Stimulated activated naive CD8-positive, alpha-beta T cell treated with anti-CD3 and anti-CD28 coated beads, Interleukin-15, Interleukin-2, amounts not matched to agents 100 ng/mL and 50 ng/mL, for 24 hours (primary cell): Measurements from ENCODE around the gene PGLYRP4.
"Not testable (repeated sequence)": the region's sequence is repeated elsewhere in the genome, so short reads cannot be mapped to it uniquely, and the experiment has no call there.

Experiments used
- H3K27ac Mint-ChIP-seq: one replicate; pipeline ENCODE4 v1.8.0; 2021; ENCODE audit warnings: mild to moderate bottlenecking, mixed read lengths
- H3K27me3 Mint-ChIP-seq: one replicate; pipeline ENCODE4 v1.8.0; 2021; ENCODE audit warnings: mixed read lengths
- H3K36me3 Mint-ChIP-seq: one replicate; pipeline ENCODE4 v1.8.0; 2021; ENCODE audit warnings: low read depth, mixed read lengths
- H3K4me1 Mint-ChIP-seq: one replicate; pipeline ENCODE4 v1.8.0; 2021; ENCODE audit warnings: low read depth, mixed read lengths
- H3K4me3 Mint-ChIP-seq: one replicate; pipeline ENCODE4 v1.8.0; 2021; ENCODE audit warnings: mild to moderate bottlenecking, mixed read lengths
- H3K9me3 Mint-ChIP-seq: one replicate; pipeline ENCODE4 v1.8.0; 2021; ENCODE audit warnings: mixed read lengths

The PGLYRP4 gene

GRCh38 chr1:153342178-153342577 is 6.5 kb downstream of the PGLYRP4 start:
- Mint-ChIP-seq H3K27me3 (peaks cover 44% of the 10 kb centered on the region), H3K4me3 (no peak overlapping the region), H3K36me3 (no peaks in the 10 kb centered on the region), H3K9me3 (no peaks in the 10 kb centered on the region), H3K27ac (no peak overlapping the region), H3K4me1 (peaks cover 45% of the 10 kb centered on the region)

- H3K27me3 Mint-ChIP-seq: peaks cover 44% of the 10 kb centered on the region
- no peaks in the 10 kb centered on the region for H3K9me3 Mint-ChIP-seq
- no peaks in the 10 kb centered on the region for H3K36me3 Mint-ChIP-seq
- peaks cover 42% of the 10 kb centered on the region for H3K4me1 Mint-ChIP-seq
- no peak overlapping the region for H3K4me3 Mint-ChIP-seq
- H3K27ac Mint-ChIP-seq: no peak overlapping the region
These were observed 7.2 kb downstream of the PGLYRP4 start for GRCh38 chr1:153341431-153341934.

GRCh38 chr1:153340356-153340755 is 8.3 kb downstream of the PGLYRP4 start:
- Mint-ChIP-seq H3K27ac (no peak overlapping the region), H3K9me3 (no peaks in the 10 kb centered on the region), H3K4me1 (peaks cover 31% of the 10 kb centered on the region), H3K4me3 (no peak overlapping the region), H3K36me3 (no peaks in the 10 kb centered on the region), H3K27me3 (peaks cover 34% of the 10 kb centered on the region)

- no peak overlapping the region for H3K27ac Mint-ChIP-seq
These were observed 8.8 kb downstream of the PGLYRP4 start for GRCh38 chr1:153339802-153340201.

GRCh38 chr1:153337980-153338853 is 10.4 kb downstream of the PGLYRP4 start:
- Mint-ChIP-seq H3K9me3 (no peaks in the 10 kb centered on the region), H3K4me1 (peaks cover 13% of the 10 kb centered on the region), H3K27ac (no peak overlapping the region), H3K27me3 (peaks cover 23% of the 10 kb centered on the region), H3K36me3 (no peaks in the 10 kb centered on the region), H3K4me3 (no peak overlapping the region)

More at GRCh38 chr1:153339802-153340201, 8.8 kb downstream of the PGLYRP4 start:
- H3K36me3 Mint-ChIP-seq: no peaks in the 10 kb centered on the region
- H3K27me3 Mint-ChIP-seq: peaks cover 34% of the 10 kb centered on the region
- peaks cover 26% of the 10 kb centered on the region for H3K4me1 Mint-ChIP-seq
- H3K4me3 Mint-ChIP-seq: no peak overlapping the region
- no peaks in the 10 kb centered on the region for H3K9me3 Mint-ChIP-seq

- peaks cover 10% of the 10 kb centered on the region for H3K4me1 Mint-ChIP-seq
- no peaks in the 10 kb centered on the region for H3K36me3 Mint-ChIP-seq
- no peak overlapping the region for H3K27ac Mint-ChIP-seq
- no peak overlapping the region for H3K4me3 Mint-ChIP-seq
- H3K9me3 Mint-ChIP-seq: peaks cover 7% of the 10 kb centered on the region
- peaks cover 12% of the 10 kb centered on the region for H3K27me3 Mint-ChIP-seq
These were observed 12.0 kb downstream of the PGLYRP4 start for GRCh38 chr1:153336650-153337049.

- no peak overlapping the region for H3K4me3 Mint-ChIP-seq
- H3K36me3 Mint-ChIP-seq: no peaks in the 10 kb centered on the region
- H3K27ac Mint-ChIP-seq: no peak overlapping the region
- peaks cover 20% of the 10 kb centered on the region for H3K27me3 Mint-ChIP-seq
- no peaks in the 10 kb centered on the region for H3K4me1 Mint-ChIP-seq
- H3K9me3 Mint-ChIP-seq: peaks cover 11% of the 10 kb centered on the region
These were observed 14.7 kb downstream of the PGLYRP4 start for GRCh38 chr1:153333902-153334301.

- H3K27me3 Mint-ChIP-seq: peaks cover 13% of the 10 kb centered on the region
- H3K27ac Mint-ChIP-seq: no peak overlapping the region
- H3K9me3 Mint-ChIP-seq: peaks cover 30% of the 10 kb centered on the region
- H3K4me1 Mint-ChIP-seq: no peaks in the 10 kb centered on the region
- peaks cover 6% of the 10 kb centered on the region for H3K36me3 Mint-ChIP-seq
- H3K4me3 Mint-ChIP-seq: no peak overlapping the region
These were observed 23.7 kb downstream of the PGLYRP4 start for GRCh38 chr1:153324912-153325311.

GRCh38 chr1:153322568-153322967 is 26.1 kb downstream of the PGLYRP4 start:
- no peak overlapping the region for H3K4me3 Mint-ChIP-seq
- H3K27ac Mint-ChIP-seq: no peak overlapping the region
- peaks cover 9% of the 10 kb centered on the region for H3K27me3 Mint-ChIP-seq
- no peaks in the 10 kb centered on the region for H3K4me1 Mint-ChIP-seq
- H3K9me3 Mint-ChIP-seq: peaks cover 20% of the 10 kb centered on the region
- no peaks in the 10 kb centered on the region for H3K36me3 Mint-ChIP-seq

GRCh38 chr1:153318145-153318544 is 30.5 kb downstream of the PGLYRP4 start:
- H3K4me1 Mint-ChIP-seq, H3K4me3 Mint-ChIP-seq, H3K27ac Mint-ChIP-seq, H3K36me3 Mint-ChIP-seq: not testable (repeated sequence)
- H3K9me3 Mint-ChIP-seq: peaks cover 12% of the 10 kb centered on the region
- peaks cover 24% of the 10 kb centered on the region for H3K27me3 Mint-ChIP-seq

GRCh38 chr1:153316013-153316412 is 32.6 kb downstream of the PGLYRP4 start:
- H3K27ac Mint-ChIP-seq, H3K9me3 Mint-ChIP-seq, H3K36me3 Mint-ChIP-seq, H3K4me1 Mint-ChIP-seq, H3K4me3 Mint-ChIP-seq: not testable (repeated sequence)
- H3K27me3 Mint-ChIP-seq: peaks cover 24% of the 10 kb centered on the region

GRCh38 chr1:153314388-153314787 is 34.3 kb downstream of the PGLYRP4 start:
- not testable (repeated sequence) for H3K27ac Mint-ChIP-seq, H3K9me3 Mint-ChIP-seq, H3K4me1 Mint-ChIP-seq, H3K36me3 Mint-ChIP-seq, H3K4me3 Mint-ChIP-seq
- H3K27me3 Mint-ChIP-seq: peaks cover 21% of the 10 kb centered on the region

- Mint-ChIP-seq H3K27me3 (peaks cover 15% of the 10 kb centered on the region), H3K4me3 (no peak overlapping the region), H3K27ac (no peak overlapping the region)
These were observed 35.4 kb downstream of the PGLYRP4 start for GRCh38 chr1:153313288-153313687.

GRCh38 chr1:153312570-153313186 is 36.0 kb downstream of the PGLYRP4 start, which contains the start of gene PGLYRP3:
Gene PGLYRP3 (minus strand): TSS chr1:153312952. CDS start chr1:153310665, 2,287 bp downstream.
- H3K27ac Mint-ChIP-seq: no peak within 1 kb of the TSS
- H3K27me3 Mint-ChIP-seq: peaks cover 15% of the 10 kb centered on the region
- H3K4me3 Mint-ChIP-seq: no peak within 1 kb of the TSS
- no peaks in the 10 kb centered on the region for H3K4me1 Mint-ChIP-seq
- H3K36me3 Mint-ChIP-seq: no peaks in the 10 kb centered on the region
- peaks cover 3% of the 10 kb centered on the region for H3K9me3 Mint-ChIP-seq

More at GRCh38 chr1:153313288-153313687, 35.4 kb downstream of the PGLYRP4 start:
- peaks cover 3% of the 10 kb centered on the region for H3K9me3 Mint-ChIP-seq
- H3K4me1 Mint-ChIP-seq: no peaks in the 10 kb centered on the region
- no peaks in the 10 kb centered on the region for H3K36me3 Mint-ChIP-seq

GRCh38 chr1:153310526-153310925 is 38.1 kb downstream of the PGLYRP4 start:
- Mint-ChIP-seq H3K4me3 (no peak overlapping the region), H3K9me3 (peaks cover 3% of the 10 kb centered on the region), H3K4me1 (no peaks in the 10 kb centered on the region), H3K36me3 (no peaks in the 10 kb centered on the region), H3K27me3 (peaks cover 7% of the 10 kb centered on the region), H3K27ac (no peak overlapping the region)
